GM19351 (cell line): ENCODE measurements around the gene CCL25.
"Not testable (repeated sequence)": the region's sequence is repeated elsewhere in the genome, so short reads cannot be mapped to it uniquely, and the experiment has no call there.

Experiments used
- ATAC-seq: cut with Tn5 transposase; IDR thresholded peaks from one replicate; pipeline ENCODE4 v1.9.1; 2021; ENCODE audit warnings: mild to moderate bottlenecking, moderate library complexity; ENCODE audit not compliant: unreplicated experiment

CCL25 gene, protein sequence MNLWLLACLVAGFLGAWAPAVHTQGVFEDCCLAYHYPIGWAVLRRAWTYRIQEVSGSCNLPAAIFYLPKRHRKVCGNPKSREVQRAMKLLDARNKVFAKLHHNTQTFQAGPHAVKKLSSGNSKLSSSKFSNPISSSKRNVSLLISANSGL

DNA sequence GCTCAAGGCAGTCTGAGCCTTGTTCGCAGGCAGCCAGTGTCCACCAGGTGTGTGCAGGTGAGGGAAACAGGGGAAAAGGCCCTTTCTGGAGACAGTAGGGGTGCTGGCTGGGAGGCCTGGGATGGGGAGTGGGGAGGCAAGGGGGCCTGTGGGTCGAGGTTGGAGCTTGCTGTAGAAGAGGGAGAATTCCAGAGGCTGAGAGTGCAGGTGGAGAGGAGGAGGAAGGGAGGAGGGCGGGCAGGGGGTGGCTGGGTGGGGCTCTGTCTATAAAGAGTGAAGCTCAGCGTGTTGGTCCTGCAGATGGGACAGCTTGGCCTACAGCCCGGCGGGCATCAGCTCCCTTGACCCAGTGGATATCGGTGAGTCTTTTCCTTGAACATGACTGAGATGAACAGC lies at the start of gene CCL25:
TSS of gene CCL25 (plus strand) at position 297 of the 396 bp plus-strand sequence. CDS start 290 bp downstream, outside the sequence.
- ATAC-seq = no peak

DNA sequence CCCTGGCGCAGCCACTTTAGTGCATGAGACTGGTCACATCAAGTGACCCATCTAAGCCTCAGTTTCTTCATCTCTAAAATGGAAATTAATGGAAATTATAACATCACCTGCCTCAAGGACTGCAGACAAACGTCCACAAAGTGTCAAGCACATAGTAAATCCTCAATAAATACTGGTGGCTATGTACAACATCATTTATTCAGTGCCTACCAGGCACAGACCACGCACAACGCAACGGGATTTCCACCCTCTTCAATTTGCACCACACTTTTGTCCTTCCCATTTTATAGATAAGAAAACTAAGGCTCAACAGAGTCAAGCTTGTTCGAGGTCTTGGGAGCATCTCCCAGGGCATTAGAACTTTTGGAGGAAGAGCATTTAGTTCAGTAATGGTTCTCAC lies 48.6 kb upstream of the CCL25 start:
- ATAC-seq = no peak

DNA sequence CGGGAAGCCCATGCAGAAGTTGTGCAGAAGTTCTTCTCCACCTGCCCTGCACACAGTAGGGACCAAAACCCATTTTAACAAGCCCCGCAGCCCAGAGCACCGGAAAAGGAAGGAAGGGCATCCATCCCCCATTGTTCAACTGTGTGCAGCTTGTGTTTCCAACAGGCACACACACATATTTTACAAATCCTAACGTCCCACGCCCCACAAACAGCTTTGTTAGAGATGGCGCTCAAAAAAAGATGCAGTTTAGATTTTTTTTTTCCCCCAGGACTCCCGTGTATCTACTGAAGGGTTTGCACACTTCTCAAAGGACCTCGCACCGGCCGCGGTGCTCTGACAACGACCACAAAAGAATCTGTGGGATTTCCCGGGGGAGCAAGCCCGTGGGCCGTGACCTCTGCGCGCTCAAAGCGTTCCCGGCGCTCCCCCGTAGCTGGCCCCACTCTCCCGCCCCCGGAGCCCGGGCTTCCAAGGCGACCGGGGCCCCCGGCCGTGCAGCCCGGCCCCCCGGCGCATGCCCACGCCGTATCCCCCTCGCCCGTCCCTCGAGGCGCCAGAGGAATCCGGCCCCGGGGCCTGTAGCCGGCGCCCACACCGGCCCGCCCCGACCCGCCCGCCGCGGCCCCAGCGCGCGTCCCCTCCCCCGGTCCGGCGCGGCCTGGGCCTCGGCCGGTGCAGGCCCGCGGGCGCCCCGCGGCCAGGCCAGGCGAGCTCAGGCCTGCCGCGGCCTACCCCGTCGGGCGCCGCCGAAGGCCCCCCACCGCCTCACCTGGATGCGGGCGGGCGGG lies 47.6 kb upstream of the CCL25 start:
- peak; percentile 23 for ATAC-seq

DNA sequence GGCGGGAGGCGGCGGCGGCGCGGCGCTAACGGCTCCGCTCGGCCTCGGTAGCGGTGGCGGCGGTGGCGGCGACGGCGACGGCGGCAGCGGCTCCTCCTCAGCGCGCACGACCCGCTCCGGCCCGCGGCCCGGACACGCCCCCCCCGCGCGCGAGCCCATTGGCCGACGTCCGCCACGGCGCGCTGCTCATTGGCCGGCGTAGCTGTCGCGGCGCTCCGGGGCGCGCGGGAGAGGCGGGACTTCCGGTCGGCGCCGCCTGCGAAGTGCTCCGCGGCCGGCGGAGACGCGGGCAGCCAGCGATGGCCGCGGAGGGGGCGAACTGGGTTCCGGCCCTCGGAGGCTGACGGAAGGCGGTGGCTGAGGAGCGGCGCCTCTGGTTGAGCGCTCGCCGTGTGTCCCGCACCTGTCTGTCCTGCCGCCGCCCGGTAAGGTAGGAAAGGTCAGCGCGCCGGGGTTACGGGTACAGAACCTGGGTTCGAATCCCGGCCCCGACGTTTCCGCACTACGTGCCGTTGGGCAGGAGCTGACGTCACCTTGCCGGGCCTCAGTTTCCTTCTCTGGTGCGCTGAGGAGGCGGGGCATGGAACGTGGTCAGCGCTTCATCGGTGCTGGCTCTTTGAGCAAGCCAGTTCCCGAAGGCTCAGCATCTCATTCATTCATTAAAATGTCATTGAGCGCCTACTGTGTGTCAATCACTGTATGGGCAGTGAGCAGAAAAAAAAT lies 46.9 kb upstream of the CCL25 start, which contains the start of gene ELAVL1:
TSS of gene ELAVL1 (minus strand) at position 108 of the 723 bp plus-strand sequence. CDS start 13,826 bp downstream, outside the sequence.
- peak; percentile 60 for ATAC-seq

DNA sequence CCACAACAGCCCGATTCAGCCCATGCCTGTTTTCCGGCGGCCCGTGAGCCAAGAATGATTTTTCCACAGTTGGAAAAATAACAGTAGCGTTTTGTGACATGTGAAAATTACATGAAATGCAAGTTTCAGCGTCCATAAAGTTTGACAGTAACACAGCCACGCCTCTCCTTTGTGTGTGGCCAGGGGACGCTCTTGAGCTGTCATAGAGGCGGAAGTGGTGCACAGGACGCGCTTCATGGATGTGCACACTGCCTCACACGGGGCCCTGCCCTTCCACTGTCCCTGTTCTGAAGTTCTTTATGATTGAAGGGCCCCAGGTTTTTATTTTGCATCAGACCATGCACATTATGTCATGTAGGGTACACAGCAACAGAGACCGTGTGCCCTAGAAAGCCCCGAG lies 34.8 kb upstream of the CCL25 start:
- ATAC-seq = no peak

DNA sequence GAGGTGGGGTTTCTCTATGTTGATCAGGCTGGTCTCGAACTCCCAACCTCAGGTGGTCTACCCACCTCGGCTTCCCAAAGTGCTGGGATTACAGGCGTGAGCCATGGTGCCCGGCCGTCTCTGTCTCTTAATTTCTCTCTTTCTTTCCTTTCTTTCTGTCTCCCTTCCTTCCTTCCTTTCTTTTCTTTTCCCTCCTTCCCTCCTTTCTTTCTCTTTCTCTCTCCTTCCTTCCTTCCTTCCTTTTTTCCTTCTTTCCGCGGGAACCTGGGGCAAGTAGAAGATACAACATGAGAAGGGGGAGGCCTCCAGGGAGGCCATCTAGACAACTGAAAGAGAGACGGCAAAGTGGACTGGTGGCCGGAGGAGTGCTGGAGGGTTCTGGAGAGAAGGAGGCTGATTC lies 31.9 kb upstream of the CCL25 start:
- no peak for ATAC-seq

DNA sequence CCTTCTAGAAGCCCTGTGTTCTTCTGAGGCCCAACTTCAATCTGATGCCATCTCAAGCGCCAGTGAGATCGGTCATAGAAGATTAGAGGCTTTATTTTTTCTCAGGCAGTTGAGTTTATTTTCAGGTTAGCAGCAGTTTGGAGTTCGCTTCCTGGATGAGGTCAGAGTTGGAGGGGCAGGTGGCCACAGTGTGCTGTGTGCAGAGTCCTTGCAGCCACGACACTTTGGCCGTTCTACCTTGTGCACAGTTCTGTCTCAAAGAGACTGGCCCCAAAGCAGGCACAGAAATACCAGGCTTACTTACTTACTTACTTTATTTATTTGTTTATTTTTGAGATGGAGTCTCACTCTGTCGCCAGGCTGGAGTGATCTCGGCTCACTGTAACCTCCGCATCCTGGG lies 31.2 kb upstream of the CCL25 start:
- no peak for ATAC-seq

DNA sequence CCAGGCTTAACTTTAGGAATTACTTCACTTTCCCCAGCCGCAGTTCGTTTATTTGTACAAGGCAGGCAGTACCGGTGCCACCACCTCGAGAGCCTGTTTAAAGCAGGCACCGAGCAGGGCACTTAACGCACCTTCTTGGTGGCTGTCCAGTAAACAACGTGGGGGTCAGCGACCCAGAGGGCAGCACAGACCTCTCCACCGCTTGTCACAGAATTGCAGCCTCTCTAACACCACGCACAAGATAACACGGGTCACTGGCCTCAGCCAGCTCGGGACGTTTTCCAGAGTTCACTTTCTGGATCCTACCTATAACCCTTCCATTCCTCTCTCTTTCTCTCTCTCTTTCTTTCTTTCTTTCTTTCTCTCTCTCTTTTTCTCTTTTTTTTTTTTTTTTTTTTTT lies 30.3 kb upstream of the CCL25 start:
- ATAC-seq = no peak

DNA sequence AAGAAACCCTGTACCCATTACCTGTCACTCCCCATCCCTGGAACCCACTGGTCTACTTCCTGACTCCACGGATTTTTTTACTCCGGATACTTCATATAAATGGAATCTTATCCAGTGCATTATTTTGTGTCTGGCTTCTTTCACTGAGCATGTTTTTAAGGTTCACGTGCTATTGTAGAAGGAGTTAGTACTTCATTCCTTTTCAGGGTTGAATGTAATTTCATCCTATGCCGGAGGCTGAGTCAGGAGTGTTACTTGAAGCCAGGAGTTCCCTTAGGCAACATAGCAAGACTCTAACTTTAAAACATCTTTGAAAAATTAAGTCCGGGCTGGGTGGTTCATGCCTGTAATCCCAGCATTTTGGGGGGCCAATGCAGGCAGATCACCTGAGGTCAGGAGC lies 29.2 kb upstream of the CCL25 start:
- ATAC-seq = no peak

DNA sequence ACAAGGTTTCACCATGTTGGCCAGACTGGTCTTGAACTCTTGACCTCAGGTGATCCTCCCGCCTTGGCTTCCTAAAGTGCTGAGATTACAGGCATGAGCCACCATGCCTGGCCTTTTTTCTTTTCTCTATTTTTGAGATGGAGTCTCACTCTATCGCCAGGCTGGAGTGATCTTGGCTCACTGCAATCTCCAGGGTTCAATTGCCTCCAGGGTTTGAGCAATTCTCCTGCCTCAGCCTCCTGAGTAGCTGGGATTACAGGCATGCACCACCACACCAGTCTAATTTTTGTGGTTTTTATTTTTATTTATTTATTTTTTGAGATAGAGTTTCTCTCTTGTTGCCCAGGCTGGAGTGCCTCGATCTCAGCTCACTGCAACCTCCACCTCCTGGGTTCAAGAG lies 28.3 kb upstream of the CCL25 start:
- ATAC-seq = not testable (repeated sequence)

DNA sequence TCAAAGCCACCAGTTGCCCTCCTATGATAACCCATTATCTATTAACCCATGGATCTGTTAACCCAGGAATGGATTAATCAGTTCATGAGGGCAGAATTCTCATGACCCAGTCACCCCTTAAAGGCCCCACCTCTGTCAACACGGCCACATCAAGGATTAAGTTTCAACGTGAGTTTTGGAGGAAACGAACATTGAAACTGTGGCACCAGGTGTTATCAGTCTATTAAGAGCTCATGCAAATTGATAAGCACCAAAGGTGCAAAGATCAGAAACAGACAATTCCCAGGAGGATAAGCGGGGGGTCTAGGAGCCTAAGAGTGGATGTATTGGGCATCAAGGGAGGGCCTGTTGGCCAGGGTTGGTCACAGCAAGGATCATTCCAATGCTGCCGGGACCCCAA lies 27.2 kb upstream of the CCL25 start:
- no peak for ATAC-seq

DNA sequence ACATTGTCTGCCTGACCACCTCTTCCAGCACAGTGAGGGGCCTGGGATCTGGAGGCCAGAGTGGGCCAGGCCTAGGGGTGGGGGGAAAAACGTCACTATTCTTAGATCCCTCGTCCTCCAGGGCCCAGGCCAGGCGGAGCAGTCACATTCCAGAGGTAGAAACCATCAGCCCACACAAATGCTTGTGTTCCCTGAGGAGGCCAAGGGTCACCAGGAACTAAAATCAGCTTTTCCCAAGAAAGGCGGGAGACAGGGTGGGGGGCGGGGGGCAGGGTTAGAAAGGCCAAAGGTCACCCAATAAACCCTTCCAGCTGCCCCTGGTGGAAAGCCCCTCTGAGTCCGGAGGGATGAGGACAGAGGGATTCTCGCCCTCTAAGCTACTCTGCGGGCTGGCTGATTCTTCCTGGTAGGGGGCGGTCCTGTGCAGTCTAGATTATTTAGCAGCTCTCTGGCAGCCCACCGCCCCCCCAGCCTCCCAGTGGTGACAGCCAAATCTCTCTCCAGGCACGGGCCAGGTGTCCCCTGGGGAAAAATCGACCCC lies 23.5 kb upstream of the CCL25 start:
- no peak for ATAC-seq

DNA sequence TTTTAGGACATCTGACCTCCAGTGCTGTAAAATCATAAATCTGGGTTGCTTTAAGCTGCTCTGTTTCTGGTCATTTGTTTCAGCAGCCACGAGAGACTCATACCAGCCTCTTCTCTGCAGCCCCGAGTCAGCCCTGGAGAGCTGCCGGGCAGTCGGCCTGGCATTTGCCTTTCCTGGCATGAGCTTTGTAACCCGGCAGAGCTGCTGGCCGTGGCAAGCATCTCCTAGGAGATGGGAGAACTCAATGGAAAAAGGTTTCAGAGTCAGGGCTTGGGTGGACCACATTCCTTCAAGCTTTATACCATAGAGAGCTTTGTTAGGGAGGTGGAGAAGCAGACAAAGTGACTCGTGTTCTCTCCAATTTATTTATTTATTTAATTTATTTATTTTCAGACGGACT lies 21.6 kb upstream of the CCL25 start:
- ATAC-seq = no peak

DNA sequence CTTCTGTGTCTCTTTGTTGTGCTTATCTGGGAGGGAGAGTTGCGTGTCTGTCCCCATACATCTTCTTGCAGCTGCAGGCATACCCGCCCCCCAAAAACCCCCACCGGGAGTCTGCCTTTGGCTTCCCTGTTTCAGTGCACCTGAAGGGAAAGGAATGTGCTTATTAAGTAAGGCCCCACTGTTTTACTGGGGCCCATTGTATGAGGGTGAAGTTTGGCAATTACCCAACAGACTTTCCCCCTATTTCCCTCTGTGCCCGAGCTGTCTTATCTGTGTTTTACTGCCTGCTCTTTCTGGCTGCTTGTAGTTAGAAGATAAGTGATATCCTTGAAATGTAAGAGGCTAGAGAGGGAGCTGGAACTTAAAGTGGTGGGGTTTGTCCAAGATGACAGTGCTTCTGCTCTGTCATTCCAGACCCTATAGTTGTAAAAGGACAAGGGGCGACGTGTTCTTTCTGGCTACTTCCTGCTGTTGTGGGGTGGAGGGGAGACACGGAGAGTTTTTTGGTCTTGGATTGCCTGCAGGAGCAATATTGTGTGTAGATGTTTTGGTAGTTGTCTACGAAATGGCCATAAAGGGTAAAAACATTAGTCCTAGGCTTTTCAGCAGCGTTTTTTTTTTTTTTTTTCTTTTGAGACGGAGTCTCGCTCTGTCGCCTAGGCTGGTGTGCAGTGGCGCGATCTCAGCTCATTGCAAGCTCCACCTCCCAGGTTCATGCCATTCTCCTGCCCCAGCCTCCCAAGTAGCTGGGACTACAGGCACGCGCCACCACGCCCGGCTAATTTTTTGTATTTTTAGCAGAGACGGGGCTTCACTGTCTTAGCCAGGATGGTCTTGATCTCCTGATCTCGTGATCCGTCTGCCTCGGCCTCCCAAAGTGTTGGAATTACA lies 19.0 kb upstream of the CCL25 start:
- ATAC-seq = not testable (repeated sequence)

DNA sequence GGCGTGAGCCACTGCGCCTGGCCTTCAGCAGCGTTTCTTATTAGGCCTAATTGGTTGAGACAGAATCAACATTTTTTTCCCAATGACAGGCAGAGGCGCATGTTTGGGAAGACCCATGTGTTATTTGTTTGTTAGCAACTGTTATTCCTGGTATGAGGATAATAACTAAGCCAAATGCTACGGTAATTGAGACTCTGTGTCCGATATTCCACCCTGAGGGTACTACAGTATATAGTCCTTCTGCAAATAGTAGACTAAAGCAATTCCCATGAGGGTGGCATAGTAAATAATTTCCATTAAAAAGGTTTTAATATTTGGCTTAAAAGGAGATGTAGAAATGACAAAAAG lies 18.4 kb upstream of the CCL25 start:
- no peak for ATAC-seq

DNA sequence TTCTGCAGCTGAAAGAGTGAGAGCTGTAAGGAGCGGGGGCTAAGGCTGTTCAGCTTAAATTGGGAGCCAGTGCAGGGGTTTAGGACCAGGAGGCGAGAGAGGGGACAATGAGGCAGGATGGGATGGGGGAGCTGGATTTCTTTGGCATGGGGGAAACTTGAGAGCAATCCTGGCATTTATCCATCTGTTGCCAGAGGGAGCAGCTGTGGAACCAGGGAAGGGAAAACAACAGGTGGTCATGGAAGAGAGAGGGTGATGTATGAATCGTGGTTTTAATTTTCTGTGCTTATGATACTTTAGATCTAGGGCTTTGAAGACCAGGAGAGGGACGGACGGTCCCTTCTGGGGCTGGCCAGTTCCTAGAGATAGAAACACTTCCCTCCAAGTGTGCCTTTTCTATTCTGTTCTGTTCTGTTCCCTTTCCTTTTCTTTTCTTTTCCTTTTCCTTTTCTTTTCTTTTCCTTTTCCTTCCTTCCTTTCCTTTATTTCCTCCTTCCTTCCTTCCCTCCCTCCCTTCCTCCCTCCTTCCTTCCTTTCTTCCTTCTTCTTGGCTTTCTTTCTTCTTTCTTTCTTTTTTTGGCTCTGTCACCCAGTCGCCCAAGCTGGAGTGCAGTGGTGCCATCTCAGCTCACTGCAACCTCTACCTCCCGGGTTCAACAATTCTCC lies 16.0 kb upstream of the CCL25 start:
- no peak for ATAC-seq

DNA sequence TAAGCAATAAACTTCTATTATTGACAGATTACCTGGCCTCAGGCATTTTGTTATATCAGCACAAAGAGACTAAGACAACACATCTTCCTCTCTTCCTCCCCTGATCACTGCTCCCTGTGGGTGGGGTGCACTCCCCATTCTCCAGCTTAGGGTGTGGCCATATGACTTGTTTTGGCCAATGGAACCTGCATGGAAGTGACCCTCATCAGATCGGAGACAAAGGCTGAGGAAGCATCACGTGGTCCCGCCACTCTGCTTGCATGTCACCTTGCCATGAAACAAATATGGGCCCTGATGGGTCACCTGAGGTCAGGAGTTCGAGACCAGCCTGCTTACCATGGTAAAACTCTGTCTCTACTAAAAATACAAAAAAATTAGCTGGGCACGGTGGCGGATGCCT lies 13.7 kb upstream of the CCL25 start:
- ATAC-seq = no peak

DNA sequence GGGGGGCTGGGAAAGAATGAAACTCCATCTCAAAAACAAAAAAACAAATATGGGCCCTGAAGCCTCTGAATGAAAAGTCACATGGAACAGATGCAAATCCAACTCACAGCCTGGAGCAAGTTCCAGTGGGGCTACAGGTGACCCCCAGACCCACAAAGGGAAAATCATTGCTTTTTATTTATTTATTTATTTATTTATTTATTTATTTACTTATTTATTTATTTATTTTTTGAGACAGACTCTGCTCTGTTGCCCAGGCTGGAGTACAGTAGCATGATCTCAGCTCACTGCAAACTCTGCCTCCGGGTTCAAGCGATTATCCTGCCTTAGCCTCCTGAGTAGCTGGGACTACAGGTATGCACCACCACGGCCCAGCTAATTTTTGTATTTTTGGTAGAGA lies 13.3 kb upstream of the CCL25 start:
- ATAC-seq = no peak

DNA sequence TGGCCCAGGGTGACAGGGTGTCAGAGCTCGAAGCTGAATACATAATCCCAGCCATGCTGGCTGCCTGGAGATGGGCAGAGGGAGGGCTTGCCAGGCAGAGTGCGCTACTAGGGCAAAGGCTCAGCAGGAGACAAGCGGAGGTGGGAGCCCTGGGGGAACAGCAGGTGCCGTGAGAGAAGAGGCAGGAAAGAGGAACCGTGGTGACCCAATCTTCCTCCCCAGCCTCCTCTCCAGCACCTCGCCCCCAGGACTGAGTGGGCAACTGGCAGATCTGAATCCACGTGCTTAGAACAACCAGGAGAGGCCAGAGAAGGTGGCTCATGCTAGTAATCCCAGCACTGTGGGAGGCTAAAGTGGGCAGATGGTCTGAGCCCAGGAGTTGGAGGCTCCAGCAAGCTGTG lies 11.0 kb upstream of the CCL25 start:
- no peak for ATAC-seq

DNA sequence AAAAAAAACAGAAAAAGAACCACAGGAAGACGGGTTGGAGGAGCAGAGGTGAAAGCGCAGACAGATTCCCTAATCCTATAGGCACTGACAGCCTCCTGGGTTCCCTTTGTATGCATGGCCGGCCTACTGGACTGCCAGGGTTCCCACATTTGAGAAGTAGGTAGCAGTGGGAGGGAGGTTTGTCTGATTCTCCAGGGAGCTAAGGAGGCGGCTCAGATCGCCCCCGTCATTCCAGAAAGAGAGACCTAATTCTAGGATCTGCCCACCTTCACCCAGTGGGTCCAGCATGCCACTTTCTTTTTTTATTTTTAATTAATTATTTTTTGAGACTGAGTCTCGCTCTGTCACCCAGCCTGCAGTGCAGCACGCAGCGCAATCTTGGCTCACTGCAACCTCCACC lies 9.7 kb upstream of the CCL25 start:
- ATAC-seq = no peak
